ENCODE measurements around the gene BRMS1.

Gene BRMS1

DNA sequence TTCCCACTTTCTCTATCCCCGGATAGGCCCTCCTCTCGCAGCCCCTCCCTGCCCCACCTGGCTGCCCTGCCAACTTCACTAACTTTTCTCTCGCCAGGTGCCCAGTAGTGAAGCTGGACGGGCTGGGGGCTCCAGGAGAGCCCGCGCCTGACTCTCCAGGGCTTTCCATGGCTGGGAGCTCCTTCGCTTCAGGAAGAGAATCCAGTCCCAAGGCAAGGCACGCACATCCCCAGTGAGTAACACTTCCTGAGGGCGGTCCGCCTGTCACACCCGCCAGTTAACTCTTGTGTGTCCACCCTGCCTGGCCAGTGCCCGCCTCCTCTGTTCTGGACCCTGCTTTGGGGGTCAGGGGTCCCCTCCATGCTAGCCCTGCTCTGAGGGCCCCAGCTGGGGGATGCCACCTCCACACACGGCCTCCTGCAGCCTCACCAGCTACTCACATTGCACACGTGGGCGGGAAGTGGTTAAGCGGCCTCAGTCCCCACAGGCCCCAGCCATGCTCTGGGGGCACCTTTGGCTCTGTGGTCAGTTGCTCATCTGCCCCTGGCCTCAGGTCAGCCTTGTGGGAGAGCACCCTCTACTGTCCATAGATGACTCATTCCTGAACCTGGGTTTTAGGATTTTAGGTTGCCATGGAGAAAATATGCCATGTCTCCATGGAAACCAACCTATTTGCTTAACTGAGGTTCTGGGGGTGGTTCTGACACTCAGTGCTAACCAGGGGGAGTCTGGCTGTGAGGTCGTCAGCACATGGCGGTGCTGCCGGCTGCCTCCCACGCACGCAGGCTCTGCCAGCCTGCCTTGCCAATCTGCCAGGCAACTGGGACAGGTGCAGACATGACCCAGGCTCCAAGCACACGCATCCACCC is 8.4 kb downstream of the BRMS1 start, which contains the start of gene RIN1:
Gene RIN1, minus strand, starts transcription at position 201 of the 869 bp plus-strand sequence. Its CDS starts 32 bp downstream, at position 169.
- peak; percentile 62 for DNase-seq (ENCODE audit: low spot score)

DNA sequence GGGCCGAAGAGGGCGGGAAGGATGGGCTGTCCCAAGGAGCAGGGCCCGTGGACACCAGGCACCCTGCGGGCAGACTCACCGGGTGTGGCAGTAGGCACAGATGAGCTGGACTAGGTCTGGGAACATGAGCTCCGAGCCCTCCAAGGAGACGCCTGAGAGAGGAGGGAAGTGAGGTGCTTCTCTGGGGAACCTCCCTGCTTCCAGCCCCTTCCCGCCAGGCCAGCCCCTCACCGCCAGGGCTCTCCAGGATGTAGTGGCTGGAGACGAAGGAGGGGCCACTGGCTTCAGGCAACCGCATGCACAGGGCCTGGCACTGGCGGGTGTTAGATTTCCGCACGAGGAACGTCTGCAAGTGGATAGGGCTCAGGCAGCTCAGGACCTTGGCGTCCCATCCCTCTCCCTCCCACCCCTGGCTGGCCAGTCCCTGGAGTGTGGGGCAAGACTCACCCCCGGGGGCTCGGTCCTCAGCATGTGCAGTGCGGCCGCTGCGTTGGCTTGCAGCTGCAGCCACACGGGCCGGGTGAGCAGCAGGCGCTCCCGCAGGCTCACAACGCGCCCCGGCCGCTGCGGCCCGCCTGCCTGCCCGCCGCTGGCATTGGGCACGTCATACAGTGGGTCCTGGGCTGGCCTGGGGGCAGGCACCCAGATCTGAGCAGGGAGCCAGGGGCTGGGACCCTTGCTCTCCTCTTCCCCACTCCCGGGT is 9.2 kb downstream of the BRMS1 start:
- no peak for DNase-seq (ENCODE audit: low spot score)

DNA sequence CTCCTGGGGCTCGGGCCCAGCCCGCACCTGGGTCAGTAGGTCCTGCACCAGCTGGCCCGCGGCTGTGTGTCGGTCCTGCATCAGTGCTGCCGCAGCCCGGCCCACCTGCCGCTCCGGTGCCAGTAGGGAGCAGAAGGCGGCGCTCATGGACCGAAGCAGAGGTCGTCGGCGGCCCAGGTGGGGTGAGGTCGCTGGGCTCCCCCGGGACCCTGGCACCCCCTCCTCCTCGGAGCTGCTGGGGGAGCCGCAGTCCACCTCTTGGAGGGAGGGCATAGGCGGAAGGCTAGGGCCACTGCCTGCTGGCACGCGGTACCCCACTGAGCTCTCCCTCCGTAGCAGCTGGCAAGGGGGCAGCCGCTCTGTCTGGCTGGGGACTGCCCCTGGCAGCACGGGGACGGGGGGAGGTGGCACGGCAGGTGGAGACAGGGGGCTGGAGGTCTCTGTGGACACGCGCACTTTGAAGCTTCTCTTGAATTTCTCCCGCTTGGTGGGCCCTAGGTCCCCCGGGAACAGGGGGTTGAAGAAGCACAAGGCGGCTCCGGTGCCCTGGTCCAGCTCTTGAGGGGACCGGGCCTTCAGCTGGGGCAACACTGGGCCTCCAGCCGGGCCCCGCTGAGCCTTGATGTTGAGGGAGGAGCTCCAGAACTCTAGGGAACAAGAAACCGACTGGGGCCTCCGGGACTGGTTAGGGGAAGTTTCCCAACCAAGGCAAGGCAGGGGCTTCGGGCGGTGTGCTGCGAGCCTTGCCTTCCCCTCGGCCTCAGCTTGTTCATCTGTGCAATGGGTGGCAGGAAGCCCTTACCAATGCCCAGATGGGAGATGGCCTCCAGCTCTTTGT is 10.1 kb downstream of the BRMS1 start:
- DNase-seq (ENCODE audit: low spot score) = no peak

DNA sequence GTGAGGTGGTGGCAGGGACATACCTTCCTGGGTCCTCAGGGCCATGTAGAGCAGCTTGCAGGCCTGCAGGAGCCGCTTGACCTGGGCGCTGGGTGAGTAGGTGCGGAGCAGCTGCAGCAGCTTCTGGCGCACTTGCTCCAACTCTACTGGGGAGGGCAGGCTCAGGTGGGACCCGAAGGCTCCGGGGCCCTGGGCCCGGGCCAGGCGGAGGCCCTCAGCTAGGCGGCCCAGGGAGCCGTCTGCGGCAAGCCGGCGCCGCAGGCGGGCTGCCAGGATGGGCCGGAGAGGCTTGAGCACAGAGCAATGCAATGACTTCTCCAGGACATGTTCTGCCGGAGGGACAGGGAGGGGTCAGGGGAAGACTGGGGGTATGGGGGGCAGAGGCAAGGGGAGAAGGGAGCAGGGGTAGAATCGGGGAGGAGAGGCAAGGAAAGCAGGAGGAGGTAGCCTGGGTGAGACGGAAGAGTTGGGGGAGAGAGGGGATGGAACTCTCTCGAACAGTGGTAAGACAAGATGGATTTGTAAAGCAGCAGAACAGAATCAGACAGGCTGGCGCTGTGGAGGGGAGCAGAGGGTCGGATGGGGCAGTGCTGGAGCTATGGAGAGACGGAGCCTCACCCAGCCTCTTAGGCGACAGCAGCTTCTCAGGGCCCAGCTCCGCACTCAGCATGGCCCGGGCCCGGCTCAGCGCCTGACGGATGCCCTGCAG is 10.9 kb downstream of the BRMS1 start:
- no peak for DNase-seq (ENCODE audit: low spot score)

GRCh38 chr11:66333220-66333877 is 11.6 kb downstream of the BRMS1 start:
- no peak for DNase-seq (ENCODE audit: low spot score)

DNA sequence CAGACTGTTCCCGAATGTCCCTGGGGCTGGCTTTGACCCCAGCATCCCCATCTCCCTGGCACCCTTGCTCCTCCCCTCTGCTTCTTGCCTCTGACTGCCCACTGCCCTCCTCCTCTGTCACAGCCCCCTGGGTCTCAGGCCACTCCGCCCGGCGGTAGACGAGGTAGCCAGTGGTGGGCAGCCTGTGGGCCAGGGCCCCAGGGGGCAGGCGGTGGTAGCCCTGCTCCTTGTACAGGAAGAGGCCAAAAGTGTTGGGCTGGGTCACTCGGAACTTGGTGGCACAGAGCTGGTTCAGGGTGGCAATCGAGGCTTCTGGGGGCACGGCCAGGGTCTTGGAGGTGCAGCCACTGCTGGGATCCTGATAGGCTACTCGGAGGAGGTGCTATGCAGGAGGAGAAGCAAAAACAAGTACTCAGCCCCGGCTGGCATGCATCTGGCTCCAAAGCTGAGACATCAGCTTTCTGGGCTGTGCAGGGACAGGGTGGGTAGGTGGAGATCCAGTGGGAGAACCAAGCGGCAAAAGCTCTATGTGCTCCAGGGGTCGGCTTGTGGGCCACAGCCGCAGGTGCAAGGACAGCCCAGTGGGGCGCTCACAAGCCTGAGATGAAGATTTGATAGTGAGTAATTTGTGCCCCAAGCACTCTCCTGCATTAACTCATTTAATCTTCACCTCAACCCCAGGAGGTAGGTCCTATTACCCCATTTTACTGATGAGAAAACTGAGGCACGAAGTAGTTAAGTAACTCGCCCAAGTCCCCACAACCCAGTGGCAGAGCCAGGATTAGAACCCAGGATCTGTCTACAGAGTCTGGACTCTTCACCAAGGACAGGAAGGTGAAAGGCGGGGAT is 12.3 kb downstream of the BRMS1 start:
- DNase-seq (ENCODE audit: low spot score) = no peak

GRCh38 chr11:66331542-66332370 is 13.1 kb downstream of the BRMS1 start:
- DNase-seq (ENCODE audit: low spot score) = no peak

- no peak for DNase-seq (ENCODE audit: low spot score)
Measured at GRCh38 chr11:66330931-66331330, 14.0 kb downstream of the BRMS1 start.

- DNase-seq (ENCODE audit: low spot score) = no peak
Measured at GRCh38 chr11:66329165-66329673, 15.7 kb downstream of the BRMS1 start.

GRCh38 chr11:66328302-66329144 is 16.4 kb downstream of the BRMS1 start:
- peak; percentile 84 for DNase-seq (ENCODE audit: low spot score)

DNA sequence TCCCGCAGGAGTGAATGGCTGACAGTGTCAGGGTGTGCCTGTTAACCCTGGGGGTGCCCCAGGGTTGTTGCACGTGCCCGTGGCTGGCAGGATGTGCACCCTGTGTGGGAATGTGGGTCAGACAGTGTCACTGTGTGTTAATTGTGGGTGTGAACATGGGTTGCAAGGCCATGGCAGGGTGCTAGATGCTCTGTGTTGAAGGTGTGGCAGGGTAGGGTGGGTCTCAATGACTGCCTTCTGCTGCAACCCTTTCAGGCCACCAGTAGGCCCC is 16.9 kb downstream of the BRMS1 start:
- DNase-seq (ENCODE audit: low spot score) = no peak

DNA sequence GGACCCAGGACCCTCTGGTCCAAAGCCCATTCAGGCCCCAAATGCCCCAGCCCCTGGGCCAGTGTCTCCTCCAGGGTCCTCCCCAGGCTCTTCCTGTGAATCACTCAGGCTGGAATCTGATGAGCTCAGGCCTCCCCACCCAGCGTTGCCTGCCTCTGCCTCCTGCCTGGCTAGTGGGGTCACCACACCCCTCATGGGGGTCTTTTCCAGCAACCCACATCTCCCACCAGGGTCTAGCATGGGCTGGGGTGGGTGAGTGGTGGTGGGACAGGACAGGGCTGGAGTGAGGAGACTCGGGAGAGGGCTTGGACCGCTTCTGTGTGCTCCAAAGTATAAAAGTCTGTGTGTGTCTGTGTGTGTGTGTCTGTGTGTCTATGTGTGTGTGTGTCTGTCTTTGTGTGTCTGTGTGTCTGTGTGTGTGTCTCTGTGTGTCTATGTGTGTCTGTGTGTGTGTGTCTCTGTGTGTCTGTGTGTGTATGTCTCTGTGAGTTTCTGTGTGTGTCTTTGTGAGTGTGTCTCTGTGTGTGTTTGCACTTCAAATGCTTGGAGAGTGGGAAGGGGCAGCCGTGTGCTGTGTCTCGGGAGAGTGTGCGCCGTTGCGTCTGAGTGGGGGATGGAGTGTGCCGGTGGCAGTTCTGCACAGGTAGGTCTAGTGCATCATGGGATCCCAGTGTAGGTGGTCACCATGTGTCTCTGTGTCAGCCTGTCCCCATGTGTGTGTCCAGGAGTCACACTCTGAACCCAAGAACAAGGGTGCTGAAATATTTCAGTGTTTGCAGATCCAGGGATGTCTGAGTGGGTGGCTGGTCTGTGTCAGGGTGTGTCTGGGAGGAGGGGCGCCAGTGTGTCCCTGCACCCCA is 17.5 kb downstream of the BRMS1 start:
- no peak for DNase-seq (ENCODE audit: low spot score)

- DNase-seq (ENCODE audit: low spot score) = no peak
Measured at GRCh38 chr11:66326261-66327111, 18.4 kb downstream of the BRMS1 start.

DNA sequence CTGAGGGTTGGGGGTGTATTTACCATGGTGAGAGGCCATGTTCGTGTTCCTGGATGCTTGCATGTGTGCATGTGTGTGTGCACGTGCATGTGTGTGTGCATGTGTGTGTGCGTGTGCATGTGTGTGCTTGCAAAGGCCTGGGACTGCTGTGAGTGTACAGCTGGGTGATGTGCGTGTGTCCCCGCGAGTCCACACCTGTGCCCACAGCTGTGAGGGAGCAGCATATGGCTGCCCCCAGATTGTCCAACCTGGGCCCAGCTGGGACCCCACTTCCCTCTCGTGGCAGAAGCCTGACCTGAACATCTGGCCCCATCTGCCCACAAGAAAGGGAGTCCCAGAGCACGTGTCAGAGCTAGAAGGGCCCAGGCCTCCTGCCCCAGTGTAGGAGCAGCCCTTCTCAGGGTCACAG is 19.6 kb downstream of the BRMS1 start:
- DNase-seq (ENCODE audit: low spot score) = no peak

- DNase-seq (ENCODE audit: low spot score) = no peak
Measured at GRCh38 chr11:66324664-66325063, 20.2 kb downstream of the BRMS1 start.

GRCh38 chr11:66323684-66324083 is 21.2 kb downstream of the BRMS1 start:
- no peak for DNase-seq (ENCODE audit: low spot score)

Data from germinal center (tissue), 1 donor.